A204.1 (cell line): Measurements from ENCODE around the gene EFCC1.

Source experiments
- FAIRE-seq: peaks from 2 replicates; lab custom pipeline; 2012; peaks lifted over from hg19 to GRCh38; lab: Jason Lieb, UNC

The EFCC1 gene

DNA sequence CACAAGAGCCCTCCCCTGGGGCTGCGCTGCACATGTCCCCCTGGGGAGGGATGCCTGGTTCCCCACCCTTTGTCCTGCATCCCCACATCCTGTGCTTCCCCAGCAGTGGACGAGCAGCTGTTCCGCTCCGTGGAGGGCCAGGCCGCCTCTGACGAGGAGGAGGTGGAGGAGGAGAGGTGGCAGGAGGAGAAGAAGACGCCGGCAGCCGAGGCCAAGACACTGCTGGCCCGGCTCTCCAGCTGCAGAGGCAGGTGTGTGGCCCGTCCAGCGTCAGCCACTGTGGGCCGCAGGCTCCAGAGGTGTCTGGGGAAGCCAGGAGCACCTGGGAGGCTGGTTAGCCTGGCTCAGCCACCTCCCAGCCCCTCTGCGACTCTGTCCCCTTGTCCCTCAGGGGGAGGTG is 31.6 kb downstream of the EFCC1 start:
- FAIRE-seq: no peak

DNA sequence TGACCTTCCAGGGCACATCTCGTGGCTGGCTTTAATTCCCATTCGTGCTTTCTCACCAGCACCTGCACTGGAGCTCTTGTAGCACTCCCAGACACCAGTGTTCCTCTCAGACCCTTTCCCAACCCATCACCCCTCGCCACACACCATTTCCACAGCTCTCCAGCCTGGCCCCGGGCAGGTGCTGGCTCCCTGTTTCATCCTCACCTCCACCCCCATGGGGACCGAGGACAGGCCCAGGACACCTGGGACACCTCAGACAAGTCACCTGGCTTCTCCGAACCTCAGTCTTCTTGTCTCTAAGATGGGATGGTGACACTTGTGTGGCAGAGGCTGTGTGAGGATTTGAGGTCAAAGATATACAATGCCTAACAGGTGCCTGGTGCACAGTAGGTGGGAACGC is 32.0 kb downstream of the EFCC1 start:
- no peak for FAIRE-seq

DNA sequence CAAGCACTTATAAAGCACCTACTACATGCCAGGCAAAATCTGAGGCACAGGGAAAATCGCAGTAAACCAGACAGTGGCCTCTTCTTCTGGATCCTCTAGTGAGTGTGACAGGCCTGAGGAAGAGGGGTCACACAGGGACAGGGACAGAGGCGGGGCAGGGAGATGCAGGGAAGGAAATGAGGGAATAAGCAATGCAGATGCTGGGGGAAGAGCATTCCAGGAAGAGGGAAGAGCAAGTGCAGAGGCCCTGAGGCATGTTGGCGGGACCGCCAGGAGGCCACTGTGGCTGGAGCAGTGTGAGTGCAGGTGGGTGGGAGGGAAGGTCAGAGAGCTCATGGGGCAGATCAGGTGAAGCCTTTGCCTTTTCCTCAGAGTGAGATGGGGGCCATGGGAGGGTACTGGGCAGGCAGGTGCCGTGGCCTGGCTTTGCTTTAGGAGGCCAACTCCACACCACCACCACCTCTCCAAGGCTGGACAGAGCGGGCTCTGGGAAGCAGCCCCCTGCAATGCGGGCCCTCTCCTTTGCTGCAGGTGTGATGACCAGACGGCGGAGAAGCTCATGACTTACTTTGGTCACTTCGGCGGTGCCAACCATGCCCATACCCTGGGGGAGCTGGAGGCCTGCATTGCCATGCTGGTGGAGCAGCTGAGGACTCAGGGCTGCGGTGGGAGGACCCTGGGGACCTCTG is 32.7 kb downstream of the EFCC1 start:
- FAIRE-seq: no peak

DNA sequence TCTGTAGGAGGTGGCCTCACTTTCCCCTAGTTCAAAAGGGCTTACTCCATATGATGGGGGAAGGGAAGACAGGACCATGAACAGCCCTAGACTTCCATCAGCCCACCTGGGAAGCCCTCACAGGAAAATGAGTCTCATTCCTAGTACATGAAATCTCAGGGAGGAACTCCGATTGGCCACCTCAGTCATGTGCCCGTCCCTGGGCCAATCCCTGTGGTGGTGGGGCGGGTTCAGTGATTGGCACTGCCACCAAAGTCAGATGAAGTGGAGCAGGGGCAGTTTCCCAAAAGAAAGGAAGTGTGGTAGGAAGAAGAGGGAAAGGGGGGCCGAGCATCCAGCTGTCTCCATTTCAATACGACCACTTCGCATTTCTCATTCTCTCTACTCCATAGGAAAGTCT is 33.5 kb downstream of the EFCC1 start:
- FAIRE-seq: no peak

DNA sequence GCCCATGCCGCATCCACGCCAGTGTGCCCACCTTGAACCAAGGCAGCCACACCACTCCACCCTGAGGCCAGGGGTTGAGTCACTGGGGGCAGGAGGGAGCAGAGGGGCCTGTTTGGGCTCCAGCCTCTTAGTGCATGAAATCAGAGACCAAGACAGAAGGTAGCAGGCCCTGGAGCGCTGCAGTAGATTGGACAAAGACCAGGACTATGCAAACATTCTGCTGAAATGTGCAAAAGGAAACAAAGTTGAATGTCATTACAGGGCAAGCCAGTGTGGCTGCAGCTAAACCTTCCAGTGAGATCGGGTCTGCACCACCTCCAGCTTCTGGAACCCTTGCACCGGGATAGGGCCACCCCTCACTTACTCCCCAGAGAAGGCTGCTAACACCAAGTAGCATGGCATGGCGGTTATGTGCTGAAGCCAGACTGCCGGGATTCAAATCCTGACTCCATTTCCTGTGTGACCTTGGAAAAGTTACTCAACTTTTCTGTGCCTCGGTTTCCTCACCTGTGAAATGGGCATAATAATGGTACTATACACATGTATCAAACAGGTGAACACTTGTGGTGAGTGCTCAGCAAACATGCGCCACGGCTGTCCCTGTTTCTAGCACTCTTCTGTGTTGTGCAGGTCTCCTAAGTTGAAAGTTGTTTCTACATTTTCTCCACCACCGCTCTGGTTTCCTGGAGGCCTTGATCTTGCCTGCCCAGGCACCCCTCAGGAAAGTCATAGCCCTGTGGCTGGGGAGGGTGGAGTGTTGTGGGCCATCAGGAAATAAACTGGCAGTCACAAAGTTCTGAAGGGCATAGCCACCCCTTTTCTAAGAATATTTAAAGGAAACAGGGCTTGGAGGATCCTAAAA is 34.5 kb downstream of the EFCC1 start:
- FAIRE-seq: no peak

DNA sequence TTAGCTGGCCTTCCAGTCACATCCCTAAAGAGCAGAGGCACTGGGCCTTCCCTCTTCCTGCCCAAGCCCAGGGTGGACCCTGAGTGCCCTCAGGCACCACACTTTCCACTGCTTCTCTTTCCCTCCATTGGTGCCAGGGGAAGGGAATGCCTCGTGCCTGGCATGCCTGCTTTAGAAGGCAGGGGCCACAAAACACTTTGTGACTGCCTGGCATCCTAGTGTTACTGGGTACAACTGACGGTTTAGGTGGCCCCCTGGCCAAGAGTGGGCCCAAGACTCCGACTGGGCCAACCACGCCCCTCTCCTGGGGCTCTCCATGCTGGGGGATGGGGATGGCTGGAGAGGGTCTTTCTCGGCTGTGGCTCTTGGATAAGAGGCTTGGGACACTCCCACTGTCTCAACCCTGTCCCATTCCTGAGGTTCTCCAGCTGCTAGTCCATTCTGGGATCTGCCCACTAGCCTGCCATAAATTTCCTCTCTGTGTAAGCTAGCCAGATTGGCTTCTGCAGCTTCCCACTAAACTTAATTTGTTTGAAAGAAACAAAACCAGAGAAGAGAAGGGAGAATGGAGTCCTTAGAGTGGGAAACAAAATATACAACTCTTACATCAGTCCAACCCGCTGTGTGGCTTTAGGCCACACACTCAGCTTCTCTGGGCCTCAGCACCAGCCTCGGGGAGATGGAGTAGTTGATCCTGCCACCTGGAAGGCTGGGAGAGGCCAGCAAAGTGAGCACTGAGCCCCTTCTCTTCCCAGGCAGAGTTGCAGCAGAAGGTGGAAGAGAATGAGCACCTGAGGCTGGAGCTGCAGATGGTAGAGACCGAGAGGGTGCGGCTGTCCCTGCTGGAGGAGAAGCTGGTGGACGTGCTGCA is 35.4 kb downstream of the EFCC1 start:
- no peak for FAIRE-seq

DNA sequence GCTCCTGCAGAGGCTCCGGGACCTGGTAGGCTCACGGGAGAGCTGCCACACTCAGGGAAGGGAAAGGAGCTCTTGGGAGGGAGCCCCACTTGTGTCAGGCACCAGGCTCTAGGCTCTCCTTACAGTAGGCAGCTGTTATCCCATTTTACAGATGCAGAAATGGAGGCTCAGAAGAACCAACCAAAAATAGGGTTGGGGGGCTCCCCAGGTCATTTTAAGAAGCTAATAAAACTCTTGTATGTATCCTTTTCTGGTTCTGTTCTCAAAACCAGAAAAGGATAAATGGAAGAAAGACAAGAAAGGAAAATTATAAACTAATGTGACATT is 36.0 kb downstream of the EFCC1 start:
- FAIRE-seq: no peak

DNA sequence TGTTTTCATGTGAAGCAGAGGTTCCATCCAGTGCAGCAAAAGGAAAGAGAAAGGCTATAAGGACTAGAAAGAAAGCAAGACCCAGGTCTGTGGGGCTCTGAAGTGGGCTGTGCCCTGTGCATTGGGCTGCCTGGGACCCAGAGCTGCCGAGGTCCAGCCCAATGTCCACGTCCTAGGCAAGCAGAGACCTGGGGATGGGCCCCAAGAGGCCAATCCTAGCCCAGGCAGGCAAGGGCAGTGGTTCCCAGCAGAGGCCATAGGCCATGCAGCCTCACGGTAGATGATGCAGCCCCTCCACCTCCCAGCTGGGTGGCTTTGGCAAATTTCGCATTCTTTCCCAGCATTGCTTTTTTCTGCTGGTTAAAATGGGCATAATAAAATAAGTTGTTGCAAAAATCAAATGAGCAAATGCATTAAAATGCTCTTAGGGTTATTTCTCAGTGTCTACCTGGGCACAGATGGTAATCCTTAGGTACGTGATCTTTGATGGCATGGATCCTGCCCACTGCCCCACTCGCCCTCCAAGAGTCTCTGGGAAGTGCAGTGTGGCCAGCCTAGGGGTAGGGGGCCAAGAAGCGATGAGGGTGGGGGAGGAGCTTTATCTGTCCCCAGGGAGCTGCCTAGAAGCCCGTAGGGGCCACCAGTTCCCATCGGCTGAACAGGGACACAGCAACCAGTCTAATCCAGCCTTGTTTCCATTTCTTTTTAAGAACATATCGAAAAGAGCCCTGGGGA is 37.2 kb downstream of the EFCC1 start:
- FAIRE-seq: no peak

DNA sequence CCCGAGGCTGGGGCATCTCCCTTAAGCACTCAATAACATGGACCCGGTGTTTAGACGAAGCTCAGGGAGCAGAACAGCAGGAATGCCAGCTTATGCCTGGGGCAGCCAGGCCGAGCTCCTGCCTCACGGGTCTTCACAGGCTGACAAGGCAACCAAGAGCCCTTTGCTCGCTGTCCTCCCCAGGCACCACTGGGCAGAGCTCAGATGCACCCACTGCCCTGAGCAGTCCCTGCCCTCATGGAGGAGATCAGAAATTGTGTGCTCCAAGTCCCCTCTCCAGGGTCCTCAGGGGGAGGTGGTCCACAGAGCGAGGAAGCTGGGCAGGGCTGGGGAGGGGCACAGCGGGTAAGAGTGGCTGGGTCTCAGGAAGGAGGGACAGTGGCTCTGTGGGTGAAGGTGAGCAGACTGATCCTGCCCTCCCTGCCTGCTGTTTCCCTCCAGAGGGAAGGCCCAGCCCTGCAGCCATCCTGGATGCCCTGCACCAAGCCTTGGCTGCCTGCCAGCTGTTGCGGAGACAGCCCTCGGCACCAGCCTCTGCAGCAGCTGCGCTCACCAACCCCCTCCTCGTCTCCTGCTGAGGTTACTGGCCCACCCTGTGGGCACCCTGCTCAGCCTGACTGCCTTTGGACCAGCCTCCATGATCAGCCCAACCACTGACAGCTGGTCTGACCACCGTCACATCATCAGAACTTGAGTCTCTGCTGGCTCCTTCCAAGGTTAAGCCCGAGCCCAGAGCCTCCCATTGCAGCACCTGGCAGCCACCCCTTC is 38.4 kb downstream of the EFCC1 start:
- FAIRE-seq: no peak

DNA sequence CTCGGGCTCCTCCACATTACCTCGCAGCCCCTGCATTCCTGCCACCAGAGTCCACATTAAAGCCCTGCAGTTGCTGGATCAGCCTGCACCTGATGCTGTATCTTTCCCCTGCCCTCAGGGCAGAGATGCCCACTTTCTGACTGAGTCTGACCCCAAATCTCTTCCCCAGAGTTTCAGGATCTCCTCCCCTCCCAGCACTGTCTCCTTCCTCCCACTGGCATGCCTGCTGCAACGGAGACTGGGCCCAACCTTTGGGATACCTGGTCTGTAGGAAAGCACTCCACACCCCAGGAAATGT is 38.9 kb downstream of the EFCC1 start:
- no peak for FAIRE-seq

DNA sequence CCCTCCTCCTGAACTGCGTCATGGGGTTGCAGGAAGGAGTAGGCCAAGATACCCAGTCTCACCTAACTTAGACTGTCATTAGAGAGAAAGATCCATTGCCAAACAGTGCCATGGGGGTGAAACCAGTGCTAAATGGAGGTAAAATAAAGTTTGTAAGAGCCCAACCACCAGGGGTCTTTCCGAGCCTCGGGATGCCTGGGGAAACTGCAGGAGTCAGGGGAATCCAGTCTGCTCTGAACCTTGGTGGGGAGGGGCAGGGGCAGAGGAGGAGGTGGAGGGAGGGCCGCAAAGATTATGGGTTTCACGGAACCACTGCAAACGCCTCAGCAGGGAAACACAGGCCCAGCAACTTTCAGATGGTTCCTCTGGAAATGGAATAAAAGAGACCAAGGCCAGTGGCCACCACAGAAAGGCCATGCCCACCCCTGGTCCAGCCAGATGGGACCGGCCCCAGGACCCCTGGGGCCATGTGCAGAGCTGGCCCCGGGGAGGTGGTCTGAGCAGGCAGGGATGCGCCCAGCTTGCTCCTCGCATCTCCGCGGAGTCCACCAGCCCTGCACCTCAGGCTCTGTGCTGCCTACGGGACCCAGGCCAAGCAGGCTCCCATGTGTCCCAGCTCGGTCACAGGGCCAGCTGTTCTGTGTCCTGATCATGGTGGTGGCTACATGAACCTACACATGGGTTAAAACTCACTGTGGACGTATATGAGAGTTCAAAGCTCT is 39.6 kb downstream of the EFCC1 start:
- FAIRE-seq: no peak

DNA sequence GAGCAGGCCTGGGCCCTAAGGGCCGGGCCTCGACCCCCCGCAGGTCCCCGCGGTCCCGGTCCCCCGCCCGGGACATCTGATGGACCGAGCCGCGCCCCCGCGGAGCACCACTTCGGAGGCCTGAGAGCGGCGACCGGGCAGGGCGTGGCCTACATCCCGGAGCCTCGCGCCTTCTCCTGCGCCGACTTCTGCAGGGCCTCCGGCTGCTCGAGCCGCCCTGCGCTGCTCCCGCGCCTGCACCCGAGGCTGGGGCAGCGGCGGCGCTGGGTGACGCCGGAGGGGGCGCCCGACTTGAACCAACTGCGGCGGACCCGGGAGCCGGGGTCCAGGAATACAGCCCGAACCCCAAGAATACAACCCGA is 44.6 kb downstream of the EFCC1 start:
- no peak for FAIRE-seq

DNA sequence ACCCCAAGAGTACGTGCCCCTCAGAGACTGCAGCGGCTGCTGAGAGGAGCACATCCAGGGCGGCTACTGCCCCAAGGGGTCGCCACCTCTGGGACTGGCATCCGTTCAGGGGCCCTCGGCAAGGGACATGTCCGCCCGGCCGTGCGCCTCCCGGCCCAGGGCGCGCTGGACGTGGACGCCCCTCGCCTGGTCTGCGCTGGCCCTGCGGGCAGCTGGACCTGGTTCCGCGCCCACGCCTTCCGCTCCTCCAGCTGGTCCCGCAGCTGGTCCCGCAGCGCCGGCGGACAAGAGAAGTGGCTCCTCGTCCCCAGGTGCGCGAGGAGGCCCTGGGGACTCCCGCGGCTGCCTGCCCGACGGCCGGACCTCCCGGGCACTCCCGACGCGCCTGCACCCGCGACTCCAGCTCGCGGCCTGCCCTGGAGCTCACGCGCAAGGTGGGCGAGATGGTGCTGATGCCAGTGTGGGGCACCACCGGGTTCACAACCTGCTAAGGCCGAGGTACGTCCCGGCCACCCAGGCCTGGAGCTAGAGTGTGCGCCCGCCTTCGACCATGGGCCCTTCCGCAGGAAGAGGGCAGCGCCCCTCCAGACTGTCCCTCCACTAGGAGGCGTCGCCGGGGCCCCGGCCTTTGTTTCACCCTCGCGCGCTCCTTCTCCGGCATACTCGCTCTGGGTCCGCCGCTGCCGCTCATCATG is 45.1 kb downstream of the EFCC1 start:
- FAIRE-seq: no peak

DNA sequence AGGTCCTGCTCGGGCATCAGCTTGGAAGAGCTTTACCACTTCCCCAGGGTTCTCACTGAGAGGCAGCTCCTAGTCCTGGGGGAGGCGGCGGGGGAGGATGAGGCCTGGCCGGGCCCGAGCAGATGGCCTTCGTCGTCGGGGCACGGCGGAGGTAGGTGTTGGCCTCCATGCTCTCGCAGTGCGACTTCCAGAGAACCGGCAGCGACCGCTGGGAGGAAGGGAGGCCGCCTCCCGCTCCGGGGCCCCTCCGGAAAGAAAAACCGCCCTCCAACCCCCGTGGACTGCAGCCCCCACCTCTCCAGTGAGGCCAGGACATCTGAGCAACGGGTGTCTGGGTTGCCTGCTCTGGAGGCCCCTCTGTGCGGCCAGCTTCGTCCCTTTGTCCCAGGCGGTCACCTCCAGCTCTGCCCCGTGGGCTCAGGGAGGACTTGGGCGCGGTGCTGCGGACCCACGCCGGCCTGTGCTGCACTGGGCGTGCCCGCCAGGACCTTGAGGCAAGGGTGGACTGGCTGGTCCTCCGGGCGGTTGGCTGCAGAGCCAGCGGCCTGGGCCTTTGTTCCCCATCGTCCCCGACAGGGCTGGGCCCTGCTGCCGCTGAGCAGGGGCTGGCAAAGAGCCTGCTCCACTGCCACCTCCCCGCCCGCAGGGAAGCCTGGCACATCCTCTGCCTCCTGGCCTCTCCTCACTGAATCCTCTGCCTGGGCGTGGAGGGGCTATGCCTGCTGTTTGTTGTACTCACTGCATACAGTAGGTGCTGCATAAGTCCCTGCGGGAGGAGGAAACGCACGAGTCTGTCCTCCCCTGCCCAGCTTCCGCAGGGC is 45.8 kb downstream of the EFCC1 start:
- FAIRE-seq: no peak

DNA sequence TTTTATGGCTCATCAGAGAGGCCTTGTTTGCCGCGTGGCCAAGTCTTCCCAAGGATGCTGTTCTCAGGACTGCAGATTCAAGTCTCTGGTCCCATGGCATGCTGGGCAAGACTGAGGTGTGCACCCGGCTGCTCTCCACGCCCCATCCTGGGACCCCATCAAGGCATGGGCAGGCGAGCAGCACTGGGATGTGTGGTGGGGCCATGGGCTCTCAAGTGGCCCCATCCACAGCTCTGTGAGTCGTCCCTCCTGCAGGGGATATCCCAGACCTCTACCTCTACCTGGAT is 46.4 kb downstream of the EFCC1 start:
- no peak for FAIRE-seq

DNA sequence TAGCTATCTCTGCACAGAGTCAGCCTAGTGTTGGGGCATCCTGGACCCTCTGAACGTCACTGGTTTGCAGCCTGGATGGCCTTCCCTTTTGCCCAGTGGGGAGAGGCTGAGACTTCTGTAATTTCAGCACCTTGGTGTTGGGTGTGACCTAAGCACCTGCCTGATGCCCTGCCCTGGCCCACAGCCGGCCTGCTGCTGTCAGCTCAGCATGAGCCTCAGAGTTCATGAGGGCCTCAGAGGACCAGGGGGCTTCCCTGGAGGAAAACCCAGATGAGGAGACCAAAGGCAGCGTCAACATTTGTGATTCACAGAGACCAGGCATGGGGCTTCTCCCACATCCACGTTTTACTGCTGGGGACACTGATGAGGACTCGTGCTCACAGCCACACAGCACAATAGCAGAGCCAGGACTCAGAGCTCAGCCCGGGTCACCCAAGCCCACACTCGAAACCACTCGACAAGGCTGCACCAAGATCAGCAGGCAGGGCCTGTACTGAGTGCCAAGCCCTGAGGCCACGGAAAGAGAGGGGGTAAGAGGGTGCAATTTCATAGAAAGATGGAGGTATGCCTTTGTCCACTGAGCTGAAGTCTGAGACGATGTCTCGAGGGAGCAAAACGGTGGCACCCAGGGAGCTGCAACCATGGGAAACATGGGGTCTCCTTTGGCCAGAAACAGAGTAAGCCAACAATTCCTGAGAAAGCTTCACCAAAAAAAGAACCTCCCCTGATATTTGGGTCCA is 49.6 kb downstream of the EFCC1 start:
- no peak for FAIRE-seq

DNA sequence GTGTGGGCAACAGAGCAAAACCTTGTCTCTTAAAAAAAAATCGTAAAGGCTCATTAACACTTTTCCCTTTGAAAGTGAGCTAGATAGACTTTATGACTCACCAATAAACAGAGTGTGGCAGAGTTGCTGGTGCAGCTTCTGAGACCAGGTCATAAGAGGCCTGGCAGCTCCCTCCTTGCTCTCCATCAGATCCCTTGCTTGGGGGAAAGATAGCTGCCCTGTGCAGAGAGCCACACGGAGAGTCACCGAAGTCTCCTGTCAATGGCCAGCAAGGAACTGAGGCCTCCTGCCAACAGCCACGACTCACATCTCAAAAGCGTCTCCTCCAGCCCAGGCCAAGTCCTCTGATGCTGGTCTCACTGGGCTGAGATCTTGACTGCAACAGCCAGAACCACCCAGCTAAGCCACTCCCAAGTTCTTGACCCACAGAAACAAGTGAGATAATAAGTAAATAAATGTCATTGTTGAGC is 50.8 kb downstream of the EFCC1 start:
- no peak for FAIRE-seq

DNA sequence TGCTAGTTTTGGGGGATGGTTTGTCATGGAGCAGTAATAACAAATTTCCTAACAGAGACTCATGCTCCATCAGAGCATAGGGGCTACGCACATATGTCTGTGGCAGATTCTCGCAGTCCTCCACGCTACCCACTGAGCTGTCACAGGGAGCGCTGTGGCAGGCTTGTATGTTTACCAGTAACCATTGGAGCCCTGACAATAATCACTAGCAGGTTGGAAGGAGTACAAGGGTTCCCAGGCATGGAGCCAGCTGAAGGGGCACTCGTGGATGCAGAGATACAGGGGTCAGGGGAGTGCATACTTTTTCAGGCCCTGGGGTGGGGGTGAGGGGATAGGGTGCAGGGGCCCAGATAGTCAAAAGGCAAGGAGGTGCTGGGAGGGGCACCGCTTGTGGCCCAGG is 51.6 kb downstream of the EFCC1 start:
- no peak for FAIRE-seq

DNA sequence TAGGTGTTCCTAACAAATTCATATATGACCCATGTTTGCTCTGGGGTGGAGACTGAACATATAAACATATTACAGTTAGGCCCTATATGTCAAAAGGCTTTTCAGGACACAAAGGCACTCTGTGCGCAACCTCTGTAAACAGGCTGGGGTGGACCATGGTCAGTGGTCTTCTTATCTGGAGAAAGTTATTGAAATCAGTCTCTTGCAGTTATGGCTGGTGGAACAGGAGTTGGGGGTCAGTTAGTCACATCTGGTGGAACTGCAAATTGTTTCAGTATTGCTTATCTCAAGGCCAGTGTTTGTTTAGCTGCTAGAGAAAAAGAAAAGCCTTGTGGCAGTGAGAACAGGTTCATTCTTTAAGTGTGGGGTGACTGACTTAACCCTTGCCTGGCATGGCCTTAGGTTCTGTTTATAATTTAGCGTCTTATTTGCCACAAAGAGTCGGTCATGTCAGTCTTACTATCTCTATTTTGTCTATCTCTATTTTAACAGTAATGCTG is 53.6 kb downstream of the EFCC1 start:
- FAIRE-seq: no peak
